ENCODE results near the gene ITM2C.

Gene ITM2C

DNA sequence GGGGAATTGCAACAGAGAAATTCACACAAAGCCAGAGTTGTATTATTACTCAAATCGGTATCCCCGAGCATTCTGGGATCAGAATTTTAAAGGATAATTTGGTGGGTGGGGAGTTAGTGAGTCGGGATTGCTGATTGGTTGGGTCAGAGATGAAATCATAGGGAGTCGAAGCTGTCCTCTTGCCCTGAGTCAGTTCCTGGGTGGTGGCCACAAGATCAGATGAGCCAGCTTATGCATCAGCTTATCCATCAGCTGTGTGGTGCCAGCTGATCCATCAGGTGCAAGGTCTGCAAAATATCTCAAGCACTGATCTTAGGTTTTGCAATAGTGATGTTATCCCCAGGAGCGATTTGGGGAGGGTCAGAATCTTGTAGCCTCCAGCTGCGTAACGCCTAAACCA is 34.3 kb upstream of the ITM2C start:
- no peak for DNase-seq
- Mint-ChIP-seq H3K4me1 (peaks cover 9% of the 10 kb centered on the region), H3K27ac (peak overlapping the region; percentile 12), H3K4me3 (no peak overlapping the region), H3K27me3 (peaks cover 43% of the 10 kb centered on the region), H3K36me3 (ENCODE audit: low read depth) (no peaks in the 10 kb centered on the region), H3K9me3 (no peaks in the 10 kb centered on the region)
- peak; percentile 13 for ATAC-seq

- Mint-ChIP-seq H3K36me3 (ENCODE audit: low read depth) (no peaks in the 10 kb centered on the region), H3K9me3 (peaks cover 6% of the 10 kb centered on the region), H3K27ac (no peak overlapping the region), H3K4me1 (peaks cover 3% of the 10 kb centered on the region), H3K4me3 (no peak overlapping the region), H3K27me3 (peaks cover 9% of the 10 kb centered on the region)
- ATAC-seq = no peak
- no peak for DNase-seq
These were observed 24.4 kb upstream of the ITM2C start for GRCh38 chr2:230840301-230840700.

GRCh38 chr2:230842473-230842872 is 22.3 kb upstream of the ITM2C start:
- Mint-ChIP-seq H3K27ac (no peak overlapping the region), H3K27me3 (peaks cover 14% of the 10 kb centered on the region), H3K4me3 (no peak overlapping the region), H3K36me3 (ENCODE audit: low read depth) (no peaks in the 10 kb centered on the region), H3K9me3 (peaks cover 6% of the 10 kb centered on the region), H3K4me1 (peaks cover 6% of the 10 kb centered on the region)
- DNase-seq (no peak), ATAC-seq (no peak)

- H3K4me1 Mint-ChIP-seq = peaks cover 13% of the 10 kb centered on the region
- peaks cover 6% of the 10 kb centered on the region for H3K9me3 Mint-ChIP-seq
- H3K27ac Mint-ChIP-seq = no peak overlapping the region
- ATAC-seq = no peak
- no peak overlapping the region for H3K4me3 Mint-ChIP-seq
- H3K36me3 Mint-ChIP-seq (ENCODE audit: low read depth) = no peaks in the 10 kb centered on the region
- no peak for DNase-seq
- peaks cover 14% of the 10 kb centered on the region for H3K27me3 Mint-ChIP-seq
These were observed 21.6 kb upstream of the ITM2C start for GRCh38 chr2:230843132-230843531.

DNA sequence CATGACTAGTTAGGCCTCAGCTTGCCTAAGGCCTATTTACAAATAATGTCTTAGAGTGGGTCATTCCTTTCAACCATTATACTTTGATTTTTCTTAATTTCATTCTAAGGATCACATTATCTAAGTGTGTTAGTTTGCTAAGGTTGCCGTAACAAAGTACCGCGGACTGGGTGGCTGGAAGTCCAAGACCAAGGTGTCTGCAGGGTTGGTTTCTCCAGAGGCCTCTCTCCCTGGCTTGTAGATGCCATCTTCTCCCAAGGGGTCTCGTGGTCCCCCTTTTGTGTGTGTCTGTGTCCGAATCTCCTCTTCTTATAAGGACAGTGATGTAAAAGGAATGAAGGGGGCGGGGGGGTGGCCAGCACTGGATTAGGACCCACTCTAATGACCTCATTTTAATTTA is 18.4 kb upstream of the ITM2C start:
- ATAC-seq (no peak), DNase-seq (no peak)
- peaks cover 19% of the 10 kb centered on the region for H3K4me1 Mint-ChIP-seq
- H3K27ac Mint-ChIP-seq = no peak overlapping the region
- peaks cover 22% of the 10 kb centered on the region for H3K27me3 Mint-ChIP-seq
- H3K4me3 Mint-ChIP-seq = no peak overlapping the region
- no peaks in the 10 kb centered on the region for H3K36me3 Mint-ChIP-seq (ENCODE audit: low read depth)
- no peaks in the 10 kb centered on the region for H3K9me3 Mint-ChIP-seq

- Mint-ChIP-seq H3K36me3 (ENCODE audit: low read depth) (no peaks in the 10 kb centered on the region), H3K27me3 (peaks cover 29% of the 10 kb centered on the region), H3K4me1 (peaks cover 19% of the 10 kb centered on the region), H3K9me3 (no peaks in the 10 kb centered on the region), H3K4me3 (no peak overlapping the region), H3K27ac (no peak overlapping the region)
- ATAC-seq = peak; percentile 98
- peak; percentile 98 for DNase-seq
These were observed 16.8 kb upstream of the ITM2C start for GRCh38 chr2:230847883-230848388.

DNA sequence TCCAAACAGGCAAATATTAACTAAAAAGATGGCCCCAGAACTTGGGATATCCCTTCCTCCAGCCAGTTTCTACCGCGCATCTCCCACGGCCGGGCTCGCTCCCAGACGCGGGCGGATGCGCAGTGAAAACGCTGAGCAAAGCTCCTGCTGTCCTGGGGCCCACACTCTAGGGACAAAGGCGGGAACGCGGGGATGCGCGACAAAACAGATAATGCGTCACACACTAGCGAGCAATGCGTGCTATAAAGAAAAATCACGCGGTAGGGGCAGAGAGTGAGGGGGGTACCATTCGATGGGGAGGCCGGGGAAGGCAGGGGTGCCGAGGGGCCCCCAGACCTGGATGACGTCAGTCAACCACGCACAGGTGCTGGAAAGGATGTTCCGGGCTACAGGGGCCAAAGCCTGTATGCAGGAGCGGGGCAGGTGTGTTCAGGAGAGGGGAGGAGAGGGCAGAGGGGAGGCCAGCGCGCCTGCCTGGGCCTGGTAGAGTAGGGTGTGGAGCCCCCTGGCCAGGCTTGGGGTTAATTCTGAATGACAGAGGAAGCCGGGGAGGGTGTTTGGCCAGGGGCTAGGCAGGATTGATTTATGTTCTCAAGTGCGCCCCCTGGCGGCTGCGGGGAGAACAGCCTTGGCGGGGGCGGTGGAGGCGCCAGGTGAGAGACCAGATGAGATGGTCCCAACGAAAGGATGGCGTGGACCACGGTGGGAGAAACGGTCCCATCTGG is 14.9 kb upstream of the ITM2C start:
- H3K27ac Mint-ChIP-seq = no peak overlapping the region
- no peaks in the 10 kb centered on the region for H3K36me3 Mint-ChIP-seq (ENCODE audit: low read depth)
- peak; percentile 35 for ATAC-seq
- no peaks in the 10 kb centered on the region for H3K9me3 Mint-ChIP-seq
- peaks cover 42% of the 10 kb centered on the region for H3K27me3 Mint-ChIP-seq
- H3K4me3 Mint-ChIP-seq = no peak overlapping the region
- peak; percentile 81 for DNase-seq
- peaks cover 16% of the 10 kb centered on the region for H3K4me1 Mint-ChIP-seq

- H3K4me1 Mint-ChIP-seq = peaks cover 16% of the 10 kb centered on the region
- no peak overlapping the region for H3K4me3 Mint-ChIP-seq
- no peaks in the 10 kb centered on the region for H3K36me3 Mint-ChIP-seq (ENCODE audit: low read depth)
- ATAC-seq = no peak
- H3K9me3 Mint-ChIP-seq = no peaks in the 10 kb centered on the region
- DNase-seq = no peak
- no peak overlapping the region for H3K27ac Mint-ChIP-seq
- H3K27me3 Mint-ChIP-seq = peaks cover 41% of the 10 kb centered on the region
These were observed 14.4 kb upstream of the ITM2C start for GRCh38 chr2:230850358-230850658.

DNA sequence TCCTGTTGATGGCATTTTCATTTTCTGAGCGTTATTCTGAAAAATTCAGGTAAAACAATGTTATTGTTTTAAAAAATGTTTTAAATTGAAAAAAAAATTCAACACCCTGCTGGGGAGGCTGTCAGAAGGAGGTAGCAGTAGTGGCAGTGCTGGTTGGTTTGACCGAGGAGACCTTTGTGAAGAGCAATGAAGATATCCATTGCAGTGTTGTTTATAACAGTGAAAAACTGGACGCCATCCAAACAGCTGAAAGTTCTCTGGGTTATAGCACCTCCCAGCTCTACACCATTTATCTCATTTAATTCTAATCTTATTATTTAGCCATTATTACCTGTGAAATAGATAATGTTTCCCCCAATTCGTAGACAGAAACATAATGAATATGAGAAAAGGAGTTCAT is 12.6 kb upstream of the ITM2C start:
- DNase-seq = no peak
- Mint-ChIP-seq H3K27ac (no peak overlapping the region), H3K36me3 (ENCODE audit: low read depth) (no peaks in the 10 kb centered on the region), H3K9me3 (no peaks in the 10 kb centered on the region), H3K4me3 (no peak overlapping the region), H3K27me3 (peaks cover 45% of the 10 kb centered on the region), H3K4me1 (peaks cover 15% of the 10 kb centered on the region)
- no peak for ATAC-seq

- ATAC-seq (peak; percentile 25), DNase-seq (no peak)
- H3K36me3 Mint-ChIP-seq (ENCODE audit: low read depth) = no peaks in the 10 kb centered on the region
- peaks cover 16% of the 10 kb centered on the region for H3K27me3 Mint-ChIP-seq
- H3K4me3 Mint-ChIP-seq = no peak overlapping the region
- H3K4me1 Mint-ChIP-seq = peaks cover 47% of the 10 kb centered on the region
- H3K9me3 Mint-ChIP-seq = peaks cover 4% of the 10 kb centered on the region
- no peak overlapping the region for H3K27ac Mint-ChIP-seq
These were observed 3.0 kb upstream of the ITM2C start for GRCh38 chr2:230861552-230862255.

- H3K4me1 Mint-ChIP-seq = peaks cover 53% of the 10 kb centered on the region
- H3K4me3 Mint-ChIP-seq = no peak overlapping the region
- H3K27ac Mint-ChIP-seq = no peak overlapping the region
- DNase-seq (no peak), ATAC-seq (no peak)
- H3K27me3 Mint-ChIP-seq = peaks cover 13% of the 10 kb centered on the region
- peaks cover 4% of the 10 kb centered on the region for H3K9me3 Mint-ChIP-seq
- H3K36me3 Mint-ChIP-seq (ENCODE audit: low read depth) = no peaks in the 10 kb centered on the region
These were observed 2.5 kb upstream of the ITM2C start for GRCh38 chr2:230862292-230862691.

DNA sequence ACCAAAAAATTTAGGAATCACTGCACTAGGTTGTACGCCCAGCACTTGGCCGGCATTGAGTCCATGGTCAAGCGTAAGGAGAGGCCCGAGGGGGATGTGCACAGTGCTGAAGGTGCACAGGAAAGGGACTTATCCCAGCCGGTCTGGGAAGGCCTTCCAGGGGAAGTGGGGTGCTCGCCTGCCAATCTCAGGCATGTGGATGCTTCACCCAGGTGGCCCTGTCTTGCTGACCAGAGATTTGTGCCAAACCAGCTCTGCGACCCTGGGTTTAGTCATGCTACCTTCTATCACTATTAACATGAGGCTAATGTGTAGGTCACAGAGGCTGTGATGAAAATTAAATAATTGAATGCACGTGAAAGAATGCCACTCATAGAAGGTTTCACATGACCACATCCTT is 1.7 kb upstream of the ITM2C start:
- Mint-ChIP-seq H3K27me3 (peaks cover 8% of the 10 kb centered on the region), H3K4me1 (peaks cover 56% of the 10 kb centered on the region), H3K27ac (no peak overlapping the region), H3K9me3 (peaks cover 4% of the 10 kb centered on the region), H3K4me3 (peak overlapping the region; percentile 17), H3K36me3 (ENCODE audit: low read depth) (no peaks in the 10 kb centered on the region)
- ATAC-seq (no peak), DNase-seq (no peak)

DNA sequence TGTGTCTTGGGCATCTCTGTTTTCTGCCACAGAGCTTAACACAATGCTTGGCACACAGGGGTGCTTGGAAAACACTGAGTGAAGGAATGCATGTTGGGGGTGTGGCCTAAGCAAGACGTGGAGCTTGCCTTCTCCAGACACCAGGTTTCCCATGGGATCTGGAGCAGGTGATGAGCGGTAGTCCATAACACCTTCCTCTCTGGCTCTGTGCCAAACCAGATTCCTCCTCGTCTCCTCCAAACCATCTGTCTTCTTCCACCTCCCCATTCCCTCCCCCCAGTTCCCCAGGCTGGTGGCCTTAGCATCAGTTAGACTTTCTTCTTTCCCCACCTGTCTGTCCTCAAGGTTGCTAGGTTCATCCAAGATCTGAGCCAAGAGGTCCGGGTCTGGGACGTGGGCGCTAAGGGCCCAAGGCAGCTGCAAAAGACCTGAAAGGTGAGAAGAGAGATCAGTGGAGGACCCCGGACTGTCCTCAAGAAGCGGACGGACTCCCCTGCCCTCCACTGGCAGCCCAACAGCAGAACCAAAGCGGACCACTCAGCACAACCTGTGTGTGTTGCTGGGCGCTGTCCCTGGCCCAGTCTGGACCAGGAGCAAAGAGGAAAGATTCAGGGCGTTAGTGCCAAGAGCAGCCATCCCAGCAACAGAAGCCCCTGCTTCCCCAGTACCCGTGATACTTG is 1.2 kb upstream of the ITM2C start:
- Mint-ChIP-seq H3K4me1 (peaks cover 61% of the 10 kb centered on the region), H3K9me3 (peaks cover 4% of the 10 kb centered on the region), H3K27me3 (peaks cover 8% of the 10 kb centered on the region), H3K4me3 (peak overlapping the region; percentile 85), H3K27ac (no peak overlapping the region), H3K36me3 (ENCODE audit: low read depth) (no peaks in the 10 kb centered on the region)
- DNase-seq (no peak), ATAC-seq (no peak)

DNA sequence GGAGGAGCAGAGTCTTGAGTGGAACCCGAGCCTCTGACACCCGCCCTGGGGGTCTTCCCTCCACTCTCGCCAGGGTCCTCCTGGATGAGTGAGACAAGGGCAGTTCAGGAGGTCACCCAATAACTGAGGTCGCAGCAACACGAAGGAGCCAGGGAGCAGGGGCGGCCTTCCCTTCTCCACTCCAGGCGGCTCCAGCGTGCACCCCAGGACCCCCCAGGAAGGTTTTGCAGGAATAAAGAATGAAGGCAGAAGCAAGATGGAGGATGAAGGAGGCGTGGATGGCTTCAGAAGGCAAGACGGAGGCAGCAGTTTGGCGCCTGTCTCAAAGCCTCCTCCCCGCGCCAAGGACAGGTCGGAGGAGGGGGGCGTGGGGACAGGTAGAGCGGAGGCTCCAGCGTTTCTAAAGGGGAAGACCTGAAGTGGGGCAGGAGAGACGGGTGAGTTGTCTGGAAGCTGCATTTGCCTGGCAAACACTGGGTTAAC is 579 bp upstream of the ITM2C start:
- Mint-ChIP-seq H3K9me3 (peaks cover 4% of the 10 kb centered on the region), H3K27ac (peak overlapping the region; percentile 73), H3K27me3 (peaks cover 8% of the 10 kb centered on the region), H3K36me3 (ENCODE audit: low read depth) (no peaks in the 10 kb centered on the region), H3K4me3 (peak overlapping the region; percentile 85), H3K4me1 (peaks cover 63% of the 10 kb centered on the region)
- ATAC-seq = no peak
- DNase-seq = no peak

GRCh38 chr2:230865307-230865765 is 594 bp downstream of the ITM2C start:
- Mint-ChIP-seq H3K4me1 (peaks cover 70% of the 10 kb centered on the region), H3K27ac (peak overlapping the region; percentile 73), H3K27me3 (peaks cover 5% of the 10 kb centered on the region), H3K9me3 (no peaks in the 10 kb centered on the region), H3K4me3 (peak overlapping the region; percentile 85), H3K36me3 (ENCODE audit: low read depth) (no peaks in the 10 kb centered on the region)
- DNase-seq (no peak), ATAC-seq (no peak)

Measured in activated naive CD8-positive, alpha-beta T cell treated with anti-CD3 and anti-CD28 coated beads, Interleukin-2, amount 50 U/mL, for 24 hours (primary cell).